Endothelial cell of umbilical vein (primary cell): ENCODE measurements around the gene MALAT1. TPM values are rescaled to one million over a fixed set of nuclear protein-coding genes. Genes with fewer than 3 reads are reported as not detected.

Experiments
- BruUV-seq: library from RNA; stranded (reverse); fragments of 400-500 nt; replicated peaks from 2 replicates; lab custom pipeline; 2021; lab: Mats Ljungman, UMichigan
- CTCF ChIA-PET: fragments of 300-600, 350-600 bp; sonication (Branson Sonifier 250); formaldehyde crosslinking; loops from one replicate; lab custom pipeline; 2021; ENCODE audit warnings: antibody characterized with exemption, inconsistent platforms; lab: Charles Lee
- POLR2A ChIA-PET: fragments of 300-600, 350-600 bp; sonication (Branson Sonifier 250); formaldehyde crosslinking; loops from one replicate; lab custom pipeline; 2021; ENCODE audit warnings: antibody characterized with exemption, inconsistent platforms; lab: Charles Lee
- DNase-seq: peaks from one replicate; pipeline ENCODE4 v3.0.0-alpha.2; 2011; ENCODE audit warnings: low read depth, low spot score
- FAIRE-seq: peaks from 2 replicates; lab custom pipeline; 2011; peaks lifted over from hg19 to GRCh38; lab: Jason Lieb, UNC
- H2AFZ ChIP-seq: 2 replicates; pipeline ENCODE4 v1.6.0; 2012; ENCODE audit warnings: low read depth, low read length, control low read depth, inconsistent platforms
- H3K27ac ChIP-seq: 2 replicates; pipeline ENCODE4 v1.5.1; 2011; ENCODE audit warnings: low read depth, mild to moderate bottlenecking, control low read depth, low read length, moderate library complexity; ENCODE audit not compliant: insufficient read depth
- H3K27me3 ChIP-seq, 2 experiments: 2 replicates each; pipeline versions ENCODE4 v1.6.0 to v1.6.1; 2011; ENCODE audit warnings: low read length in 2 of 2, mixed read lengths in 1 of 2; ENCODE audit not compliant: control insufficient read depth in 2 of 2, insufficient read depth in 2 of 2
- H3K36me3 ChIP-seq, 2 experiments: 2 replicates in 1 of 2; 3 replicates in 1 of 2; pipeline ENCODE4 v1.5.1; 2011; ENCODE audit warnings: low read length in 2 of 2, mild to moderate bottlenecking in 1 of 2, moderate library complexity in 1 of 2; ENCODE audit not compliant: control insufficient read depth in 2 of 2, insufficient read depth in 2 of 2; ENCODE audit errors: extremely low read depth in 1 of 2
- H3K4me1 ChIP-seq: 3 replicates; pipeline ENCODE4 v1.5.1; 2011; ENCODE audit warnings: mild to moderate bottlenecking, low read length; ENCODE audit not compliant: control insufficient read depth, insufficient read depth; ENCODE audit errors: extremely low read depth
- H3K4me2 ChIP-seq: 2 replicates; pipeline ENCODE4 v1.6.1; 2011; ENCODE audit warnings: low read length, control low read depth, mixed read lengths; ENCODE audit not compliant: insufficient read depth
- H3K4me3 ChIP-seq, 3 experiments: fragments of 200-600 bp in 1 of 3; sonication (generic), shearing (Covaris generic) in 1 of 3; replicated peaks in 1 of 3; 2 replicates each; pipeline ENCODE4 v1.5.1; 2011 to 2016; ENCODE audit warnings: control low read depth in 3 of 3, low read length in 3 of 3, mild to moderate bottlenecking in 2 of 3, inconsistent platforms in 1 of 3, low read depth in 1 of 3, moderate library complexity in 1 of 3; ENCODE audit not compliant: insufficient read depth in 1 of 3
- H3K79me2 ChIP-seq: 2 replicates; pipeline ENCODE4 v1.6.0; 2012; ENCODE audit warnings: low read length, inconsistent platforms; ENCODE audit not compliant: control insufficient read depth, insufficient read depth
- H3K9ac ChIP-seq: replicated peaks from 2 replicates; pipeline ENCODE3; 2011; ENCODE audit warnings: low read length, control low read depth; ENCODE audit not compliant: insufficient read depth; ENCODE audit errors: extremely low read depth
- H3K9me1 ChIP-seq: replicated peaks from 3 replicates; pipeline ENCODE4 v1.6.0; 2011; ENCODE audit warnings: mild to moderate bottlenecking, low read length; ENCODE audit not compliant: control insufficient read depth, insufficient read depth; ENCODE audit errors: extremely low read depth
- H3K9me3 ChIP-seq: replicated peaks from 2 replicates; pipeline ENCODE4 v1.5.1; 2012; ENCODE audit warnings: low read length, inconsistent platforms; ENCODE audit not compliant: control insufficient read depth, insufficient read depth
- H4K20me1 ChIP-seq: replicated peaks from 2 replicates; pipeline ENCODE3; 2011; ENCODE audit warnings: mild to moderate bottlenecking, low read length; ENCODE audit not compliant: control insufficient read depth, insufficient read depth; ENCODE audit errors: extremely low read depth
- EZH2 ChIP-seq: IDR thresholded peaks from 2 replicates; pipeline ENCODE4 v1.6.1; 2012; ENCODE audit warnings: borderline replicate concordance, low read depth, mild to moderate bottlenecking, moderate library complexity, low read length, inconsistent platforms; ENCODE audit not compliant: severe bottlenecking
- FOS ChIP-seq: IDR thresholded peaks from 2 replicates; pipeline ENCODE4 v1.6.1; 2011; ENCODE audit warnings: mild to moderate bottlenecking, low read length, moderate library complexity, borderline replicate concordance; ENCODE audit not compliant: insufficient read depth
- GATA2 ChIP-seq: IDR thresholded peaks from 2 replicates; pipeline ENCODE4 v1.7.0; 2011; ENCODE audit warnings: low read depth, mild to moderate bottlenecking, moderate library complexity, mixed read lengths, low read length; ENCODE audit not compliant: insufficient read length, insufficient read depth
- JUN ChIP-seq: IDR thresholded peaks from 2 replicates; pipeline ENCODE4 v1.6.1; 2011; ENCODE audit warnings: borderline replicate concordance, low read depth; ENCODE audit not compliant: insufficient read length, insufficient read depth
- MYC ChIP-seq: IDR thresholded peaks from one replicate; pipeline ENCODE4 v1.6.1; 2011; ENCODE audit warnings: mild to moderate bottlenecking, low read depth, low read length
- POLR2A ChIP-seq: IDR thresholded peaks from 2 replicates; pipeline ENCODE4 v1.6.1; 2012; ENCODE audit warnings: low read depth, mild to moderate bottlenecking, control low read depth, low read length
- POLR2AphosphoS5 ChIP-seq: IDR thresholded peaks from 2 replicates; pipeline ENCODE4 v1.6.1; 2012; ENCODE audit warnings: low read depth, mild to moderate bottlenecking, control low read depth, low read length, moderate library complexity; ENCODE audit not compliant: insufficient read depth
- dilution Hi-C: fragments of 300-500 bp; cut with MboI; formaldehyde crosslinking; loops from one replicate; pipeline ENCODE4 v1.15.0; 2019; ENCODE audit warnings: low sequenced_read_pairs; ENCODE audit not compliant: extremely low pct_ligation_motif_present
- intact Hi-C: fragments of 100-400 bp; cut with micrococcal nuclease; formaldehyde crosslinking; loops from one replicate; pipeline ENCODE4 v1.10.0; 2022
- polyA plus RNA-seq, 4 experiments: library from polyadenylated mRNA; depleted of rRNA in 3 of 4; stranded (reverse) in 3 of 4; unstranded in 1 of 4; fragments of >200 nt; gene quantifications; 2 replicates each; pipeline versions ENCODE4 v1.2.1 to v1.2.3, GENCODE V29; 2011 to 2012; ENCODE audit warnings: missing spikeins in 1 of 4
- total RNA-seq: library from RNA; stranded (reverse); gene quantifications from 2 replicates; pipeline ENCODE4 v1.2.3, GENCODE V29; 2021
- TF ChIP-seq, protein P1 (sequence below): IDR thresholded peaks from 2 replicates; pipeline ENCODE4 v1.6.1; 2011; ENCODE audit not compliant: insufficient read depth, insufficient read length
- TF ChIP-seq, protein P2 (sequence below), 2 donors: IDR thresholded peaks; 1 replicate in 1 of 2; 2 replicates in 1 of 2; pipeline ENCODE4 v1.5.1; 2011; ENCODE audit warnings: low read length in 2 of 2, mild to moderate bottlenecking in 2 of 2, moderate library complexity in 2 of 2, control low read depth in 1 of 2, inconsistent platforms in 1 of 2, low read depth in 1 of 2; ENCODE audit not compliant: insufficient read depth in 1 of 2; ENCODE audit errors: extremely low read depth in 1 of 2

MALAT1 gene
- total and polyA plus RNA-seq, 2 donors (not counting 3 experiments of a cell fraction or from before 2014, with no cell fraction given): 491 to 7,529 TPM

DNA sequence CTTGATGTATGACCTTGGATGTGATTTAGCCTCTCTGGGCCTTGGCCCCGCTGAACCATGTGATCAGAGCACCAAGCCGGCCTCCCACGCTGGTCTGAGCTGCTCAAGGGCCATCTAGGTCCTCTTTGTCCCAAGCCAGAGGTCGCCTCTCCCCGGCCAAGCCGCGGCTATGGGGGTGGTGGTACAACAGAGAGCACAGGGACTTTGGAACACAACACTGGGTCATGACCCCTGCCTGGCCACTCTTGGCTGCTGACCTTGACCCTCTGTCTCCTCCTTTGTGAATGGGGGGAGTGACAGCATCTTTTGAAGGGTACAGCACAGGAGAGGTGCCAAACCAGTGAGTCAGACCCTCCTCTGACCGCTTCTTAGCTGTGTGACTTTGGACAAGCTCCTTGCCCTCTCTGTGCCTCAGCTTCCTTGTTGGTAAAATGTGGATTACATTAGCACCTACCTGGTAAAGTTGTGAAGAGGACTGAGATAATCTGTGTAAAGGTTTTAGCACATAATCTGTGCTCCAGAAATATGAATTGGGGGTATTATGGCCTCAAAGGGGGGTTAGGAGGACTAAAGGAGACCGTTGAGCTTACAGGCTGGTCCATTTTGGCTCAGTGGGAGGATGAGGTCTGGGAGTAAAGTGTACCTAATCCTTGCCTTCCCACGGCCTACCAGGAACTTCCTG is 30.8 kb downstream of the MALAT1 start:
- CTCF ChIA-PET: interaction anchor here (1.5 kb wide), 1 partner anchor 10 kb away, joined by 5 read pairs; no protein-coding TSS in a partner anchor

More for the DNA sequence above, 30.8 kb downstream of the MALAT1 start:
- Histone ChIP-seq H3K4me3 (no peak overlapping the region), H2AFZ (no peak overlapping the region), H3K9me1 (no peaks in the 10 kb centered on the region), H3K9ac (no peak overlapping the region), H4K20me1 (no peaks in the 10 kb centered on the region), H3K36me3 (peaks cover 16 to 43% of the 10 kb centered on the region in 2 experiments), H3K9me3 (no peaks in the 10 kb centered on the region), H3K79me2 (peaks cover 21% of the 10 kb centered on the region), H3K27ac (no peak overlapping the region), H3K27me3 (no peaks in the 10 kb centered on the region), H3K4me2 (no peak overlapping the region), H3K4me1 (peaks cover 8% of the 10 kb centered on the region)
- TF ChIP-seq EZH2: no peak
- no peak for TF ChIP-seq MYC
- TF ChIP-seq, protein P1, sequence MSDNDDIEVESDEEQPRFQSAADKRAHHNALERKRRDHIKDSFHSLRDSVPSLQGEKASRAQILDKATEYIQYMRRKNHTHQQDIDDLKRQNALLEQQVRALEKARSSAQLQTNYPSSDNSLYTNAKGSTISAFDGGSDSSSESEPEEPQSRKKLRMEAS: no peak
- no peak for TF ChIP-seq FOS
- no peak for TF ChIP-seq JUN
- TF ChIP-seq, protein P2, sequence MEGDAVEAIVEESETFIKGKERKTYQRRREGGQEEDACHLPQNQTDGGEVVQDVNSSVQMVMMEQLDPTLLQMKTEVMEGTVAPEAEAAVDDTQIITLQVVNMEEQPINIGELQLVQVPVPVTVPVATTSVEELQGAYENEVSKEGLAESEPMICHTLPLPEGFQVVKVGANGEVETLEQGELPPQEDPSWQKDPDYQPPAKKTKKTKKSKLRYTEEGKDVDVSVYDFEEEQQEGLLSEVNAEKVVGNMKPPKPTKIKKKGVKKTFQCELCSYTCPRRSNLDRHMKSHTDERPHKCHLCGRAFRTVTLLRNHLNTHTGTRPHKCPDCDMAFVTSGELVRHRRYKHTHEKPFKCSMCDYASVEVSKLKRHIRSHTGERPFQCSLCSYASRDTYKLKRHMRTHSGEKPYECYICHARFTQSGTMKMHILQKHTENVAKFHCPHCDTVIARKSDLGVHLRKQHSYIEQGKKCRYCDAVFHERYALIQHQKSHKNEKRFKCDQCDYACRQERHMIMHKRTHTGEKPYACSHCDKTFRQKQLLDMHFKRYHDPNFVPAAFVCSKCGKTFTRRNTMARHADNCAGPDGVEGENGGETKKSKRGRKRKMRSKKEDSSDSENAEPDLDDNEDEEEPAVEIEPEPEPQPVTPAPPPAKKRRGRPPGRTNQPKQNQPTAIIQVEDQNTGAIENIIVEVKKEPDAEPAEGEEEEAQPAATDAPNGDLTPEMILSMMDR (IDR thresholded peaks at IDR 0.05; ENCODE audit: extremely low read depth in 1 of 2, insufficient read depth in 1 of 2, low read depth in 1 of 2, low read length in 2 of 2): no peak
- no peak for TF ChIP-seq POLR2AphosphoS5
- no peak for TF ChIP-seq GATA2
- no peak for TF ChIP-seq POLR2A
- DNase-seq (no peak), FAIRE-seq (no peak)
- intact Hi-C loops (no loop called here), dilution Hi-C loops (no loop called here)
- POLR2A ChIA-PET: no interaction called here
- BruUV-seq: no TSS peak
